ENCODE data around the gene OBSL1. TPM values are rescaled to one million over a fixed set of nuclear protein-coding genes. Genes with fewer than 3 reads are reported as not detected.
A peak's percentile ranks its signal among the peaks of the same experiment; 100 is the strongest.

OBSL1 gene
- total and polyA plus RNA-seq, 9 donors: 53.2 to 740 (median 468) TPM

- no peak overlapping the region for H3K27ac ChIP-seq
- TF ChIP-seq, protein P1, sequence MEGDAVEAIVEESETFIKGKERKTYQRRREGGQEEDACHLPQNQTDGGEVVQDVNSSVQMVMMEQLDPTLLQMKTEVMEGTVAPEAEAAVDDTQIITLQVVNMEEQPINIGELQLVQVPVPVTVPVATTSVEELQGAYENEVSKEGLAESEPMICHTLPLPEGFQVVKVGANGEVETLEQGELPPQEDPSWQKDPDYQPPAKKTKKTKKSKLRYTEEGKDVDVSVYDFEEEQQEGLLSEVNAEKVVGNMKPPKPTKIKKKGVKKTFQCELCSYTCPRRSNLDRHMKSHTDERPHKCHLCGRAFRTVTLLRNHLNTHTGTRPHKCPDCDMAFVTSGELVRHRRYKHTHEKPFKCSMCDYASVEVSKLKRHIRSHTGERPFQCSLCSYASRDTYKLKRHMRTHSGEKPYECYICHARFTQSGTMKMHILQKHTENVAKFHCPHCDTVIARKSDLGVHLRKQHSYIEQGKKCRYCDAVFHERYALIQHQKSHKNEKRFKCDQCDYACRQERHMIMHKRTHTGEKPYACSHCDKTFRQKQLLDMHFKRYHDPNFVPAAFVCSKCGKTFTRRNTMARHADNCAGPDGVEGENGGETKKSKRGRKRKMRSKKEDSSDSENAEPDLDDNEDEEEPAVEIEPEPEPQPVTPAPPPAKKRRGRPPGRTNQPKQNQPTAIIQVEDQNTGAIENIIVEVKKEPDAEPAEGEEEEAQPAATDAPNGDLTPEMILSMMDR (IDR thresholded peaks at IDR 0.05): no peak
- no peak for TF ChIP-seq EP300 (IDR thresholded peaks at IDR 0.05)
- TF ChIP-seq POLR2A (IDR thresholded peaks at IDR 0.05): no peak
- intact Hi-C loops (cut with DNase I): no loop called here
- no peaks in the 10 kb centered on the region for H3K36me3 ChIP-seq
- H3K9me3 ChIP-seq: no peaks in the 10 kb centered on the region
- H3K27me3 ChIP-seq: no peaks in the 10 kb centered on the region
- DNase-seq: no peak
- no peak overlapping the region for H3K4me3 ChIP-seq
- WGBS, 3 donors: 92 to 95% (median 94%) methylated on average over 4 of the region's 4 CpGs
- H3K4me1 ChIP-seq (ENCODE audit: insufficient read depth): peaks cover 8% of the 10 kb centered on the region
Measured at GRCh38 chr2:219616550-219616949, 45.2 kb upstream of the OBSL1 start.

DNA sequence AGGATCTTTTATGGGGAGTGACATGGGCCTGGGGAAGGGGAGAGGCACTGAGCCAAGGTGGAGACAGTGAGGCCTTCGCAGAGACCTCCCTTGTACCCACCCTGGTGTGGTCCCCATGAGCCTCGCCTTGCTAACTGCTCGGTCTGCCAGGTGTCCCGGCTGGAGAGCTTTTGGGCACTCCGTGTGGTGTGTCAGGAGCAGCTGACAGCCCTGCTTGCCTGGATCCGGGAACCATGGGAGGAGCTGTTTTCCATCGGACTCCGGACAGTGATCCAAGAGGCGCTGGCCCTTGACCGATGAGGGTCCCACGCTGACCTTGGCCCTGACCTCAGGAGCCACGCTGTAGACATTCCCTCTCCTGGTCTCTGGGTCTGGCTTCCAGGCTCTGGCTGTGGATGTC is 44.6 kb upstream of the OBSL1 start:
- Histone ChIP-seq H3K4me3 (no peak overlapping the region), H3K36me3 (no peaks in the 10 kb centered on the region), H3K4me1 (ENCODE audit: insufficient read depth) (peaks cover 14% of the 10 kb centered on the region), H3K27ac (no peak overlapping the region), H3K9me3 (no peaks in the 10 kb centered on the region), H3K27me3 (no peaks in the 10 kb centered on the region)
- peak in 1 of 5 donors; percentile 44 for DNase-seq
- 81 to 86% (median 85%) methylated on average over 12 of the region's 12 CpGs for WGBS, 3 donors
- intact Hi-C loops (cut with DNase I): no loop called here
- TF ChIP-seq, protein P1 (IDR thresholded peaks at IDR 0.05): no peak
- TF ChIP-seq EP300 (IDR thresholded peaks at IDR 0.05) (no peak), POLR2A (IDR thresholded peaks at IDR 0.05) (no peak)

DNA sequence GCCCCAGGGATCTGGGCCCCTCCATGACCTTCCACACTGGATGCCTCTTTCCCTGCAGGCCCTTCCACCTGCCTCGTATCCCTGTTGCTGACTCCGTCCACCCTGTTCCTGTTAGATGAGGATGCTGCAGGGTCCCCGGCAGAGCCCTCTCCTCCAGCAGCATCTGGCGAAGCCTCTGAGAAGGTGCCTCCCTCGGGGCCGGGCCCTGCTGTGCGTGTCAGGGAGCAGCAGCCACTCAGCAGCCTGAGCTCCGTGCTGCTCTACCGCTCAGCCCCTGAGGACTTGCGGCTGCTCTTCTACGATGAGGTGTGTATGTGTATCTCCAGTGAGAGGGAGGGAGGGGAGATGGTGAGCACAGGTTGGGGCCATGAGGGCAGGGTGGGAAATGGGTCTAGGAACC is 43.7 kb upstream of the OBSL1 start:
- Histone ChIP-seq H3K9me3 (no peaks in the 10 kb centered on the region), H3K27ac (no peak overlapping the region), H3K27me3 (no peaks in the 10 kb centered on the region), H3K36me3 (no peaks in the 10 kb centered on the region), H3K4me1 (ENCODE audit: insufficient read depth) (peaks cover 20% of the 10 kb centered on the region), H3K4me3 (no peak overlapping the region)
- intact Hi-C loops (cut with DNase I): no loop called here
- no peak for DNase-seq
- TF ChIP-seq, protein P1 (IDR thresholded peaks at IDR 0.05): no peak
- TF ChIP-seq POLR2A (IDR thresholded peaks at IDR 0.05): no peak
- no peak for TF ChIP-seq EP300 (IDR thresholded peaks at IDR 0.05)
- WGBS, 3 donors: 91 to 94% (median 93%) methylated on average over 11 of the region's 11 CpGs

DNA sequence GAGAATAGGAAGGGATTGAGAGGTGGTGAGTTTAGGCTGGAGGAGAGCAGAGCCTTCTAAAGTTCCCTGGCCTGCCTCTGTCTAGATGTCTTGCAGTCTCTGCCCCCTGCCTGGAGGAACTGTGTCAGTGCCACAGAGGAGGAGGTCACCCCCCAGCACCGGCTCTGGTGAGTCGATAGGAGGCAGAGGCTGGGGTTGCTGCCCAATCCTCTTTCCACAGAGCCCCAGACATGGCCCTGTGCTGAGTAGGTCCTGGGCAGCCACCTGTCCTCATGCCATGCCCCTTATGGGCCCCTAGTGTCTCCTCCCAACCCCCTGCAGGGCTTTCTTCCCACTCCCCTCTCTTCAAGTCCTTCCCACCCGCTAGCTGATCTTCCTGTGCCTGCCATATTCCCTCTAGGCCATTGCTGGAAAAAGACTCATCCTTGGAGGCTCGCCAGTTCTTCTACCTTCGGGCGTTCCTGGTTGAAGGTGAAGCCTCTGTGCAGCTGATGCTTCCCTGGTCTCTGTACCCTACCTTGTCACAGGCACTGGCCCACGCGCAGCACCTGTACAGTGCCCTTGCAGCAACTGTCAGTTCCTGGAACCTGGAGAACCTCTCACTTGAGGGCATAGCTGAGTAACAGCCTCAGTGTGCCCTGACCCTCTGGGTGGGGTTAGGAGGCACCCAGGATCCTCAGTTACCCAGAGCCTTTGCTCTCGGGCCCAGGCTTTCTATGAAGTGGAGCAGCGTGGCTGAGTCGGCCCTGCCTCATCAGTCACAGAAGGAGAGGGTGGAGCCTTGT is 42.9 kb upstream of the OBSL1 start:
- 88 to 93% (median 90%) methylated on average over 11 of the region's 11 CpGs for WGBS, 3 donors
- Histone ChIP-seq H3K9me3 (no peaks in the 10 kb centered on the region), H3K27me3 (no peaks in the 10 kb centered on the region), H3K27ac (no peak overlapping the region), H3K4me3 (no peak overlapping the region), H3K36me3 (no peaks in the 10 kb centered on the region), H3K4me1 (ENCODE audit: insufficient read depth) (peaks cover 22% of the 10 kb centered on the region)
- peak in 1 of 5 donors; percentile 15 for DNase-seq
- intact Hi-C loops (cut with DNase I): no loop called here
- TF ChIP-seq POLR2A (IDR thresholded peaks at IDR 0.05) (no peak), EP300 (IDR thresholded peaks at IDR 0.05) (no peak)
- TF ChIP-seq, protein P1 (IDR thresholded peaks at IDR 0.05): no peak

Data from ovary (tissue), 9 donors.